ENCODE data around the gene PARP8.
"Not testable (repeated sequence)": the region's sequence is repeated elsewhere in the genome, so short reads cannot be mapped to it uniquely, and the experiment has no call there.

PARP8 gene

GRCh38 chr5:50679554-50679953 is 13.1 kb downstream of the PARP8 start:
- DNase-seq (ENCODE audit: low spot score) = not testable (repeated sequence)

GRCh38 chr5:50684721-50685120 is 18.3 kb downstream of the PARP8 start:
- DNase-seq (ENCODE audit: low spot score) = no peak

GRCh38 chr5:50687548-50687947 is 21.1 kb downstream of the PARP8 start:
- no peak for DNase-seq (ENCODE audit: low spot score)

GRCh38 chr5:50691399-50692016 is 25.1 kb downstream of the PARP8 start:
- DNase-seq (ENCODE audit: low spot score) = no peak

- DNase-seq (ENCODE audit: low spot score) = no peak
Measured at GRCh38 chr5:50694027-50694590, 27.7 kb downstream of the PARP8 start.

GRCh38 chr5:50694626-50695025 is 28.2 kb downstream of the PARP8 start:
- DNase-seq (ENCODE audit: low spot score) = not testable (repeated sequence)

GRCh38 chr5:50697739-50698138 is 31.3 kb downstream of the PARP8 start:
- no peak for DNase-seq (ENCODE audit: low spot score)

- DNase-seq (ENCODE audit: low spot score) = no peak
Measured at GRCh38 chr5:50699737-50700136, 33.3 kb downstream of the PARP8 start.

GRCh38 chr5:50700706-50701105 is 34.3 kb downstream of the PARP8 start:
- DNase-seq (ENCODE audit: low spot score) = no peak

- DNase-seq (ENCODE audit: low spot score) = no peak
Measured at GRCh38 chr5:50702615-50703366, 36.4 kb downstream of the PARP8 start.

- no peak for DNase-seq (ENCODE audit: low spot score)
Measured at GRCh38 chr5:50703367-50703666, 36.9 kb downstream of the PARP8 start.

GRCh38 chr5:50704730-50705129 is 38.3 kb downstream of the PARP8 start:
- DNase-seq (ENCODE audit: low spot score) = no peak

GRCh38 chr5:50709471-50709870 is 43.0 kb downstream of the PARP8 start:
- no peak for DNase-seq (ENCODE audit: low spot score)

- no peak for DNase-seq (ENCODE audit: low spot score)
Measured at GRCh38 chr5:50710838-50711237, 44.4 kb downstream of the PARP8 start.

- DNase-seq (ENCODE audit: low spot score) = no peak
Measured at GRCh38 chr5:50711280-50711679, 44.8 kb downstream of the PARP8 start.

GRCh38 chr5:50712479-50712878 is 46.0 kb downstream of the PARP8 start:
- DNase-seq (ENCODE audit: low spot score) = no peak

- no peak for DNase-seq (ENCODE audit: low spot score)
Measured at GRCh38 chr5:50715001-50715400, 48.6 kb downstream of the PARP8 start.

- no peak for DNase-seq (ENCODE audit: low spot score)
Measured at GRCh38 chr5:50716134-50716533, 49.7 kb downstream of the PARP8 start.

- peak; percentile 11 for DNase-seq (ENCODE audit: low spot score)
Measured at GRCh38 chr5:50717651-50718050, 51.2 kb downstream of the PARP8 start.

- no peak for DNase-seq (ENCODE audit: low spot score)
Measured at GRCh38 chr5:50720061-50720710, 53.7 kb downstream of the PARP8 start.

- no peak for DNase-seq (ENCODE audit: low spot score)
Measured at GRCh38 chr5:50722223-50722622, 55.8 kb downstream of the PARP8 start.

- no peak for DNase-seq (ENCODE audit: low spot score)
Measured at GRCh38 chr5:50724262-50724661, 57.8 kb downstream of the PARP8 start.

- no peak for DNase-seq (ENCODE audit: low spot score)
Measured at GRCh38 chr5:50725800-50726474, 59.5 kb downstream of the PARP8 start.
